ENCODE data around the gene CPT1B.

Gene CPT1B

GRCh38 chr22:50586416-50586815 is 8.2 kb upstream of the CPT1B start:
- FAIRE-seq, result no peak
- DNase-seq (ENCODE audit: low spot score), result no peak

- FAIRE-seq (no peak), DNase-seq (ENCODE audit: low spot score) (no peak)
These were observed 7.6 kb upstream of the CPT1B start for GRCh38 chr22:50585781-50586180.

GRCh38 chr22:50585238-50585637 is 7.0 kb upstream of the CPT1B start:
- no peak for DNase-seq (ENCODE audit: low spot score)
- peak; percentile 5 for FAIRE-seq

GRCh38 chr22:50584106-50585096 is 6.2 kb upstream of the CPT1B start:
- DNase-seq (ENCODE audit: low spot score) (no peak), FAIRE-seq (no peak)

GRCh38 chr22:50583294-50583861 is 5.2 kb upstream of the CPT1B start:
- FAIRE-seq (no peak), DNase-seq (ENCODE audit: low spot score) (no peak)

GRCh38 chr22:50582493-50583293 is 4.5 kb upstream of the CPT1B start, which contains the start of gene CHKB:
Gene CHKB (minus strand): TSS chr22:50582849. CDS start chr22:50582781, 68 bp downstream.
- peak; percentile 99 for DNase-seq (ENCODE audit: low spot score)
- peak; percentile 82 for FAIRE-seq

- DNase-seq (ENCODE audit: low spot score) (no peak), FAIRE-seq (peak; percentile 44)
These were observed 3.8 kb upstream of the CPT1B start for GRCh38 chr22:50581950-50582492.

- FAIRE-seq (no peak), DNase-seq (ENCODE audit: low spot score) (no peak)
These were observed 3.1 kb upstream of the CPT1B start for GRCh38 chr22:50581031-50581949.

- FAIRE-seq, result no peak
- no peak for DNase-seq (ENCODE audit: low spot score)
These were observed 1.5 kb upstream of the CPT1B start for GRCh38 chr22:50579752-50580151.

GRCh38 chr22:50578776-50579310 is 616 bp upstream of the CPT1B start:
- DNase-seq (ENCODE audit: low spot score) (no peak), FAIRE-seq (no peak)

- DNase-seq (ENCODE audit: low spot score), result no peak
- FAIRE-seq, result no peak
These were observed 585 bp downstream of the CPT1B start for GRCh38 chr22:50577697-50577986.

GRCh38 chr22:50576806-50577696 is 1.2 kb downstream of the CPT1B start:
- FAIRE-seq, result no peak
- DNase-seq (ENCODE audit: low spot score), result no peak

- no peak for FAIRE-seq
- no peak for DNase-seq (ENCODE audit: low spot score)
These were observed 2.2 kb downstream of the CPT1B start for GRCh38 chr22:50576070-50576469.

- DNase-seq (ENCODE audit: low spot score) (no peak), FAIRE-seq (no peak)
These were observed 2.7 kb downstream of the CPT1B start for GRCh38 chr22:50575426-50575941.

- peak; percentile 74 for FAIRE-seq
- no peak for DNase-seq (ENCODE audit: low spot score)
These were observed 3.9 kb downstream of the CPT1B start for GRCh38 chr22:50574383-50574755.

- FAIRE-seq, result no peak
- DNase-seq (ENCODE audit: low spot score), result no peak
These were observed 4.5 kb downstream of the CPT1B start for GRCh38 chr22:50573491-50574382.

- DNase-seq (ENCODE audit: low spot score) (no peak), FAIRE-seq (no peak)
These were observed 5.3 kb downstream of the CPT1B start for GRCh38 chr22:50572965-50573364.
